WERI-Rb-1 (cell line): ENCODE data around the gene REL.
"Not testable (repeated sequence)": the region's sequence is repeated elsewhere in the genome, so short reads cannot be mapped to it uniquely, and the experiment has no call there.

Experiments
- DNase-seq: peaks from one replicate; pipeline ENCODE4 v3.0.0-alpha.2; 2020
- H3K27ac ChIP-seq: fragments of 250-450 bp; sonication (Bioruptor Pico); 2 replicates; pipeline ENCODE4 v1.5.1; 2020; ENCODE audit warnings: mild to moderate bottlenecking, moderate library complexity
- H3K27me3 ChIP-seq: fragments of 250-450 bp; sonication (Bioruptor Pico); 2 replicates; pipeline ENCODE4 v1.5.1; 2021; ENCODE audit warnings: mild to moderate bottlenecking, low read depth, moderate library complexity; ENCODE audit not compliant: insufficient read depth, severe bottlenecking
- H3K36me3 ChIP-seq: fragments of 250-450 bp; sonication (Bioruptor Pico); 2 replicates; pipeline ENCODE4 v1.5.1; 2020; ENCODE audit warnings: mild to moderate bottlenecking, moderate library complexity
- H3K4me3 ChIP-seq: 2 replicates; pipeline ENCODE4 v1.5.1; 2011; ENCODE audit warnings: low read depth, mild to moderate bottlenecking, control low read depth, low read length
- H3K9me3 ChIP-seq: fragments of 250-450 bp; sonication (Bioruptor Pico); 2 replicates; pipeline ENCODE4 v1.5.1; 2021; ENCODE audit warnings: mild to moderate bottlenecking, moderate library complexity; ENCODE audit not compliant: severe bottlenecking
- CTCF ChIP-seq: IDR thresholded peaks from 2 replicates; pipeline ENCODE4 v1.5.1; 2011; ENCODE audit warnings: low read depth, mild to moderate bottlenecking, control low read depth, inconsistent platforms, low read length

Gene REL

GRCh38 chr2:60861736-60862135, 19.6 kb upstream of the REL start:
- Histone ChIP-seq H3K36me3 (no peaks in the 10 kb centered on the region), H3K4me3 (no peak overlapping the region), H3K27me3 (no peaks in the 10 kb centered on the region), H3K27ac (no peak overlapping the region), H3K9me3 (peaks cover 6% of the 10 kb centered on the region)
- DNase-seq: no peak
- no peak for TF ChIP-seq CTCF

DNA sequence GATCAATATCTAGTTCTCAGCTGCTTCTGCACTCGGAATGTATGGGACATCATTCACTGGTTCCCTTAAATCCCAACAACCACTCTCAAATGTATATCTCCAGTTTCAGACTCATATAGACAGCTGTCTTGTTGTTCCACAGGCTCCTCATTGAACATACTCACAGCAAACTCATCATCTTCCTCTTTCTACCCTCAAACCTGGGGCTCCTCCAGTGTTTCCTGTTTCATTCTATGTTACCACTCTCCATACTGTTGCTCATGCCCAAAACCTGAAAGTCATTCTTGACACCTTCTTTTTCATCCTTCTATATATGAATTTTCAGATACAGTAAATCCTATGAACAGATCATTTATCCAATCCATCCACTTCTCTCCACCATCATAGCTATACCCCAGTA, 18.7 kb upstream of the REL start:
- Histone ChIP-seq H3K36me3 (no peaks in the 10 kb centered on the region), H3K27ac (no peak overlapping the region), H3K27me3 (no peaks in the 10 kb centered on the region), H3K4me3 (no peak overlapping the region), H3K9me3 (peaks cover 6% of the 10 kb centered on the region)
- no peak for DNase-seq
- no peak for TF ChIP-seq CTCF

GRCh38 chr2:60865361-60865760, 16.0 kb upstream of the REL start:
- H3K27me3 ChIP-seq, H3K36me3 ChIP-seq, DNase-seq, H3K27ac ChIP-seq, H3K9me3 ChIP-seq, H3K4me3 ChIP-seq: not testable (repeated sequence)

- no peaks in the 10 kb centered on the region for H3K9me3 ChIP-seq
- no peaks in the 10 kb centered on the region for H3K27me3 ChIP-seq
- H3K36me3 ChIP-seq: no peaks in the 10 kb centered on the region
- no peak for TF ChIP-seq CTCF
- no peak overlapping the region for H3K27ac ChIP-seq
- DNase-seq: no peak
- H3K4me3 ChIP-seq: no peak overlapping the region
Observed at GRCh38 chr2:60867007-60867406, 14.4 kb upstream of the REL start.

DNA sequence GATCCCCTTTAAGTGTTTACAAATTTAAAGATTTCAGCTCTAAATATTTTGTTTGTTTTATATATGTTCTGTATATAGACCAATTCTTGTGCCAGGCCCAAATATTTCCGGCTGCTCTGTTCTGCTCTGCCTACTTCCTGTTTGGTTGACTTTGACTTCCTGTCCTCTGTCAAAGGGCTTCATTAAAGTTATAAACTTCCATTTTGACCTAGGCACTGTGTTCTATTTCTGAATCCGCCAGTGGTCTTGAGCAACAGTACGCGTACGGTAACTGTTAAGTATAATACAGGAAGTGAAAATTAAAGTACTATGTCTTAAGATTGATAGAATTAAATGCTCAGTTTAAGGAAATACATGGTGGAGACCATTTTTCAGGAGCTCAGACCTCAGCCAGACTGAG, 13.5 kb upstream of the REL start:
- H3K9me3 ChIP-seq: no peaks in the 10 kb centered on the region
- no peak for TF ChIP-seq CTCF
- H3K27ac ChIP-seq: no peak overlapping the region
- no peaks in the 10 kb centered on the region for H3K27me3 ChIP-seq
- H3K4me3 ChIP-seq: no peak overlapping the region
- no peaks in the 10 kb centered on the region for H3K36me3 ChIP-seq
- no peak for DNase-seq

GRCh38 chr2:60868589-60869273, 12.6 kb upstream of the REL start:
- no peaks in the 10 kb centered on the region for H3K27me3 ChIP-seq
- H3K9me3 ChIP-seq: no peaks in the 10 kb centered on the region
- no peak for TF ChIP-seq CTCF

More at GRCh38 chr2:60868589-60869273, 12.6 kb upstream of the REL start:
- no peak overlapping the region for H3K27ac ChIP-seq
- no peak for DNase-seq
- H3K36me3 ChIP-seq: no peaks in the 10 kb centered on the region
- H3K4me3 ChIP-seq: no peak overlapping the region
